Kidney epithelial cell (primary cell): ENCODE data around the gene SLC35E3. TPM values are rescaled to one million over a fixed set of nuclear protein-coding genes. Genes with fewer than 3 reads are reported as not detected.
"Not testable (repeated sequence)": the region's sequence is repeated elsewhere in the genome, so short reads cannot be mapped to it uniquely, and the experiment has no call there.

ENCODE experiments used
- DNase-seq: peaks from one replicate; pipeline ENCODE4 v3.0.0-alpha.2; 2010; ENCODE audit warnings: low read depth
- H3K27me3 ChIP-seq: 2 replicates; pipeline ENCODE4 v1.6.0; 2011; ENCODE audit warnings: low read length; ENCODE audit not compliant: control insufficient read depth, insufficient read depth
- H3K36me3 ChIP-seq: 2 replicates; pipeline ENCODE4 v1.5.1; 2011; ENCODE audit warnings: low read length; ENCODE audit not compliant: control insufficient read depth, insufficient read depth
- H3K4me3 ChIP-seq: 2 replicates; pipeline ENCODE4 v1.5.1; 2011; ENCODE audit warnings: low read depth, mild to moderate bottlenecking, control low read depth, low read length
- total RNA-seq: library from RNA; depleted of rRNA; stranded (reverse); fragments of >200 nt; gene quantifications from 2 replicates; pipeline ENCODE4 v1.2.3, GENCODE V29; 2015
- TF ChIP-seq, protein P1 (sequence below): IDR thresholded peaks from 2 replicates; pipeline ENCODE4 v1.5.1; 2011; ENCODE audit warnings: mild to moderate bottlenecking, moderate library complexity, low read length, control low read depth, inconsistent platforms; ENCODE audit not compliant: insufficient read depth, poor library complexity, severe bottlenecking

The SLC35E3 gene
- total RNA-seq, 1 donor from 2014 or later = 4.3 TPM

- no peak for DNase-seq
- TF ChIP-seq, protein P1, sequence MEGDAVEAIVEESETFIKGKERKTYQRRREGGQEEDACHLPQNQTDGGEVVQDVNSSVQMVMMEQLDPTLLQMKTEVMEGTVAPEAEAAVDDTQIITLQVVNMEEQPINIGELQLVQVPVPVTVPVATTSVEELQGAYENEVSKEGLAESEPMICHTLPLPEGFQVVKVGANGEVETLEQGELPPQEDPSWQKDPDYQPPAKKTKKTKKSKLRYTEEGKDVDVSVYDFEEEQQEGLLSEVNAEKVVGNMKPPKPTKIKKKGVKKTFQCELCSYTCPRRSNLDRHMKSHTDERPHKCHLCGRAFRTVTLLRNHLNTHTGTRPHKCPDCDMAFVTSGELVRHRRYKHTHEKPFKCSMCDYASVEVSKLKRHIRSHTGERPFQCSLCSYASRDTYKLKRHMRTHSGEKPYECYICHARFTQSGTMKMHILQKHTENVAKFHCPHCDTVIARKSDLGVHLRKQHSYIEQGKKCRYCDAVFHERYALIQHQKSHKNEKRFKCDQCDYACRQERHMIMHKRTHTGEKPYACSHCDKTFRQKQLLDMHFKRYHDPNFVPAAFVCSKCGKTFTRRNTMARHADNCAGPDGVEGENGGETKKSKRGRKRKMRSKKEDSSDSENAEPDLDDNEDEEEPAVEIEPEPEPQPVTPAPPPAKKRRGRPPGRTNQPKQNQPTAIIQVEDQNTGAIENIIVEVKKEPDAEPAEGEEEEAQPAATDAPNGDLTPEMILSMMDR = no peak
Observed at GRCh38 chr12:68800294-68800693, 54.3 kb downstream of the SLC35E3 start.

DNA sequence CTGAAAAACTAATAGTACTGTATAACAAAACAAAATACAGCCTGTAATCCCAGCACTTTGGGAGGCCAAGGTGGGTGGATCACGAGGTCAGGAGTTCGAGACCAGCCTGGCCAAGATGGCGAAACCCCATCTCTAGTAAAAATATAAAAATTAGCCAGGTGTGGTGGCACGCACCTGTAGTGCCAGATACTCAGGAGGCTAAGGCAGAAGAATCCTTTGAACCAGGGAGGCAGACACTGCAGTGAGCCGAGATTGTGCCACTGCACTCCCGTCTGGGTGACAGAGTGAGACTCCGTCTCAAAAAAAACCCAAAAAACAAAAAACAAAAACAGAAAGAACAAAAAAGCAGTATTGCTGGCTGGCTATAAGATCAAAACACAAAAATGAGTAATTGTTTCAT lies 55.1 kb downstream of the SLC35E3 start:
- not testable (repeated sequence) for H3K36me3 ChIP-seq, H3K4me3 ChIP-seq, DNase-seq, H3K27me3 ChIP-seq

More at GRCh38 chr12:68800294-68800693, 54.3 kb downstream of the SLC35E3 start:
- Histone ChIP-seq H3K27me3 (no peaks in the 10 kb centered on the region), H3K36me3 (no peaks in the 10 kb centered on the region), H3K4me3 (no peak overlapping the region)

DNA sequence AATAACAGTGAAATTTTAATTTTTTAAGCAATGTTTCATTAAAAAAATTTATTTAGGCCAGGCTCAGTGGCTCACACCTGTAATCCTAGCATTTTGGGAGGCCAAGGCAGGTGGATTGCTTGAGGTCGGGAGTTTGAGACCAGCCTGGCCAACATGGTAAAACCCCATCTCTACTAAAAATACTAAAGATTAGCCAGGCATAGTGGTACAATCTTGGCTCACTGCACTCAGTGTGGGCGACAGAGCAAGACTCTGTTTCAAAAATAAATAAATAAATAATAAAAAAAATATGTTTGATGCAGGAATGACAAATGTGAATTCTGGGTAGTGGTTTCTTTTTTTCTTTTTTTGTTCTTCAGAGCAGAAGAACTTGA lies 56.4 kb downstream of the SLC35E3 start:
- not testable (repeated sequence) for H3K4me3 ChIP-seq, H3K36me3 ChIP-seq, H3K27me3 ChIP-seq, DNase-seq

DNA sequence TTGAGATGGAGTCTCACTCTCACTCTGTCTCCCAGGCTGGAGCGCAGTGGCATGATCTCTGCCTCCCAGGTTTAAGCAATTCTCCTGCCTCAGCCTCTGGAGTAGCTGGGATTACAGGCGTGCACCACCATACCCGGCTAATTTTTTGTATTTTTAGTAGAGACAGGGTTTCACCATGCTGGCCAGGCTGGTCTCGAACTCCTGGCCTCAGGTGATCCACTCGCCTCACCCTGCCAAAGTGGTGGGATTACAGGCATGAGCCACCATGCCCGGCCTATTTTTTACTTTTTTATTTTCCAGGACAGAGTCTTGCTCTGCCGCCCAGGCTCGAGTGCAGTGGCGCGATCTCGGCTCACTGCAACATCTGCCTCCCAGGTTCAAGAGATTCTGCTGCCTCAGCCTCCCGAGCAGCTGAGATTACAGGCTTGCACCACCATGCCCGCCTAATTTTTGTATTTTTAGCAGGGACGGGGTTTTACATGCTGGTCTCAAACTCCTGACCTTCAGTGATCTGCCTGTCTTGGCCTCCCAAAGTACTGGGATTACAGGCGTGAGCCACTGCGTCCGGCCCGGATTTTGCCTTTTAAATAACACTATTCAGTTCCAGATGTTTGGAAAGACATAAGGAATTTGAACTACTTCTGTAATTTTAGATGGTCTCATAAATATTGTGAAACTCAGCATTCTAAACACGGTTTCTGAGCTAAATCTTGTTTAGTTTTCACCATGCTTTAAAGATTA lies 57.1 kb downstream of the SLC35E3 start:
- H3K36me3 ChIP-seq, H3K4me3 ChIP-seq, H3K27me3 ChIP-seq, DNase-seq: not testable (repeated sequence)

DNA sequence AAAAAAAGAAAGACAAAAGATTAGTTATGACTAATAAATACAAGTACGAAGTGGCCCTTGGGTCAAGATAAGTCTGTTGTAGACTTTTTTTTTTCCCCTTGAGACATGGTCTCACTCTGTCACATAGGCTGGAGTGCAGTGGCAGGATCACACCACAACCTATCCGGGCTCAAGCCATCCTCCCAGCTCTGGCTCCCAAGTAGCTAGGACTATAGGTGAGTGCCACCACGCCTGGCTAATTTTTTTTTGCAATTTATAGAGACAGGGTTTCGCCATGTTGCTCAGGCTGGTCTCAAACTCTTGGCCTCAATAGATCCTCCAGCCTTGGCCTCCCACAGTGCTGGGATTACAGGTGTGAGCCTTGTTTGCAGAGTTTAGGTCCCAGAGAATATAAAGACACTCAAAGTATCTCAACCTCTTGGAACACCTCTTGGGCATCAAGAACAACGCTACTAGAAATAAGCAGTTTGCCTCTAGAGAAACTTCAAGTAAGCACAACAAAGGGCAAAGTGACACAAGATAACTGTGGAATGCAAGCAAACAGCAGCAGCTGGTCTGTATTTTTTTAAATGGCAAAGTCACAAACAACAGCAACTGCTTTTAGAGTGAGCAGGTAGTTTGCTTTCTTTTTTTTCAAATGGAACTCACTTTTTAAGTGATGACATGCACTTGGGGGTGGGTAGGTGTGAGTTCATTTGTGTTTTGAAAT lies 58.1 kb downstream of the SLC35E3 start:
- no peaks in the 10 kb centered on the region for H3K27me3 ChIP-seq
- TF ChIP-seq, protein P1 = no peak
- no peak for DNase-seq
- no peak overlapping the region for H3K4me3 ChIP-seq
- H3K36me3 ChIP-seq = no peaks in the 10 kb centered on the region

- Histone ChIP-seq H3K27me3 (no peaks in the 10 kb centered on the region), H3K36me3 (no peaks in the 10 kb centered on the region), H3K4me3 (no peak overlapping the region)
- DNase-seq = no peak
- TF ChIP-seq, protein P1 = no peak
Observed at GRCh38 chr12:68804657-68805591, 58.9 kb downstream of the SLC35E3 start.

GRCh38 chr12:68805592-68806120 lies 59.7 kb downstream of the SLC35E3 start:
- H3K27me3 ChIP-seq = no peaks in the 10 kb centered on the region
- TF ChIP-seq, protein P1 = no peak
- DNase-seq = no peak
- no peak overlapping the region for H3K4me3 ChIP-seq
- H3K36me3 ChIP-seq = no peaks in the 10 kb centered on the region
